GM12891 (cell line): Measurements from ENCODE around the gene SCARB2.

ENCODE experiments used
- PAX5 ChIP-seq: IDR thresholded peaks from 2 replicates; pipeline ENCODE4 v1.6.1; 2011; ENCODE audit warnings: low read length, moderate library complexity, mild to moderate bottlenecking; ENCODE audit not compliant: insufficient read depth, severe bottlenecking
- POLR2A ChIP-seq: IDR thresholded peaks from 2 replicates; pipeline ENCODE4 v1.6.1; 2011; ENCODE audit warnings: low read depth, low read length, control low read depth
- POLR2AphosphoS5 ChIP-seq: IDR thresholded peaks from 2 replicates; pipeline ENCODE4 v1.6.1; 2011; ENCODE audit warnings: low read depth, low read length, control low read depth
- POU2F2 ChIP-seq: IDR thresholded peaks from 2 replicates; pipeline ENCODE4 v1.6.1; 2011; ENCODE audit warnings: low read depth, mild to moderate bottlenecking, control low read depth, low read length, moderate library complexity
- TAF1 ChIP-seq: IDR thresholded peaks from 2 replicates; pipeline ENCODE4 v1.6.1; 2011; ENCODE audit warnings: low read depth, low read length, control low read depth

- TF ChIP-seq POU2F2 (no peak), POLR2A (no peak), TAF1 (no peak), POLR2AphosphoS5 (no peak), PAX5 (no peak)
These were observed 5.4 kb downstream of the SCARB2 start for GRCh38 chr4:76208005-76208765.
